Caco-2 (cell line): ENCODE data around the gene ZIK1. TPM values are rescaled to one million over a fixed set of nuclear protein-coding genes. Genes with fewer than 3 reads are reported as not detected.

Source experiments
- BruUV-seq: library from RNA; stranded (reverse); fragments of 400-500 nt; replicated peaks from 2 replicates; lab custom pipeline; 2021; lab: Mats Ljungman, UMichigan
- CTCF ChIA-PET: fragments of 300-600 bp; sonication (Branson Sonifier 250); formaldehyde crosslinking; loops from one replicate; lab custom pipeline; 2022; ENCODE audit warnings: antibody characterized with exemption; lab: Charles Lee
- POLR2A ChIA-PET: fragments of 300-600 bp; sonication (Branson Sonifier 250); formaldehyde crosslinking; loops from one replicate; lab custom pipeline; 2022; ENCODE audit warnings: antibody characterized with exemption; lab: Charles Lee
- DNase-seq, 2 experiments: peaks; one replicate each; pipeline versions ENCODE4 v3.0.0 to v3.0.0-alpha.2; 2020 to 2022
- H3K27me3 ChIP-seq: replicated peaks from 2 replicates; pipeline ENCODE4 v1.6.0; 2011; ENCODE audit warnings: low read length; ENCODE audit not compliant: control insufficient read depth, insufficient read depth
- H3K36me3 ChIP-seq: 2 replicates; pipeline ENCODE4 v1.5.1; 2011; ENCODE audit warnings: low read length; ENCODE audit not compliant: control insufficient read depth, insufficient read depth
- H3K4me1 ChIP-seq: fragments of 250-450 bp; sonication (Bioruptor Pico); 2 replicates; pipeline ENCODE4 v1.5.1; 2020; ENCODE audit warnings: mild to moderate bottlenecking
- H3K4me3 ChIP-seq: 2 replicates; pipeline ENCODE4 v1.5.1; 2011; ENCODE audit warnings: low read depth, mild to moderate bottlenecking, control low read depth, low read length
- H3K9me3 ChIP-seq: fragments of 250-450 bp; sonication (Bioruptor Pico); 2 replicates; pipeline ENCODE4 v1.5.1; 2020; ENCODE audit warnings: mild to moderate bottlenecking, moderate library complexity
- H3K27ac Mint-ChIP-seq: one replicate; pipeline ENCODE4 v1.8.0; 2022; ENCODE audit warnings: mixed read lengths; ENCODE audit not compliant: unreplicated experiment
- H3K27me3 Mint-ChIP-seq: one replicate; pipeline ENCODE4 v1.8.0; 2022; ENCODE audit warnings: mixed read lengths; ENCODE audit not compliant: insufficient read depth, unreplicated experiment
- H3K36me3 Mint-ChIP-seq: one replicate; pipeline ENCODE4 v1.8.0; 2022; ENCODE audit warnings: mild to moderate bottlenecking, mixed read lengths; ENCODE audit not compliant: insufficient read depth, unreplicated experiment
- H3K4me1 Mint-ChIP-seq: one replicate; pipeline ENCODE4 v1.8.0; 2022; ENCODE audit warnings: low read depth, mixed read lengths; ENCODE audit not compliant: unreplicated experiment
- H3K4me3 Mint-ChIP-seq: one replicate; pipeline ENCODE4 v1.8.0; 2022; ENCODE audit warnings: mild to moderate bottlenecking, moderate library complexity, mixed read lengths; ENCODE audit not compliant: unreplicated experiment
- H3K9me3 Mint-ChIP-seq: one replicate; pipeline ENCODE4 v1.8.0; 2022; ENCODE audit warnings: mixed read lengths; ENCODE audit not compliant: unreplicated experiment
- intact Hi-C: fragments of 100-400 bp; cut with micrococcal nuclease; formaldehyde crosslinking; loops from one replicate; pipeline ENCODE4 v1.10.0; 2022; ENCODE audit not compliant: unreplicated experiment
- total RNA-seq: library from RNA; stranded (reverse); gene quantifications from 2 replicates; pipeline ENCODE4 v1.2.3, GENCODE V29; 2022
- TF ChIP-seq, protein P1 (sequence below), 2 experiments: fragments of 200-600 bp in 1 of 2; IDR thresholded peaks; 1 replicate in 1 of 2; 2 replicates in 1 of 2; pipeline versions ENCODE4 v1.5.1 to v1.8.0; 2011 to 2022; ENCODE audit warnings: antibody characterized with exemption in 1 of 2, control low read depth in 1 of 2, inconsistent platforms in 1 of 2, low read depth in 1 of 2, low read length in 1 of 2, mild to moderate bottlenecking in 1 of 2, moderate library complexity in 1 of 2; ENCODE audit not compliant: insufficient read depth in 1 of 2, severe bottlenecking in 1 of 2, unreplicated experiment in 1 of 2

The ZIK1 gene
- total RNA-seq, 1 experiment from 2014 or later, result not detected

DNA sequence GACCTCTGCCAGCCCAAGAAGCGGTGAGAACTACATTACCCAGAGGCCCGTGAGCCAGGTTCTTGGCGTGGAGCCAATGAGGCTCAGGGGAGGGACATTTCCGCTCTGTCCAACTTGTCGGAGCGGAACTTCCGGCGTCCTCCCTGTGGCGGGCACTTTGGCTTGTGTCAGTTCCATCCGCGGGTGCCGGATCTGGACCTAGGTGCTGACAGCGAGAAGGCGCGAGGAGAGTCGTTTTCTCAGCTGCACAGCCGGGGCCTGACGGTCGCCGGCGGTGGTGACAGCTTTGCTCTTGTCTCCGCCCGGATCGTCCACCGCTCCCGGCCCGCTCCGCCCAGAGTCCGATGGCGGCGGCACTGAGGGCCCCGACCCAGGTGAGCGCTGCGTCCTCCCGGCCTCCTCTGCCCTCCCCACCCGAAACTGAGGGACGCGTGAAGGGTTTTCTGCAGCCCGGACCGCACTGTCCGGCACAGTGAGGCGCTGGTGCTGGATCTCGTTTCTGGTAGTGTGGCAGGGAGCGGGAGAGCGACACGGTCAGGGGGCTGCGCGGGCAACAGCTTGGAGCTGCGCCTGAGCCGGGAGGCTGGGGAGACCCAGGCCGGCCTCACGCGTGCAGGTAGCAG lies 15.9 kb downstream of the ZIK1 start, which contains the start of gene ZNF530:
Gene ZNF530, plus strand, starts transcription at position 125 of the 623 bp plus-strand sequence. CDS start 4,461 bp downstream, outside the sequence.
- ChIA-PET CTCF (interaction anchor here (1.3 kb wide), 1 partner anchor 33 kb away, joined by 5 read pairs; the partner anchor contains the start of gene ZNF211), POLR2A (no interaction called here)
- H3K4me1 Mint-ChIP-seq, result no peaks in the 10 kb centered on the region
- Histone ChIP-seq H3K4me3 (peak within 1 kb of the TSS; percentile 83), H3K36me3 (no peaks in the 10 kb centered on the region), H3K4me1 (no peaks in the 10 kb centered on the region; the same call in 1 of the 2 replicates), H3K9me3 (0 out of 2 replicates have a peak, but pooled peaks cover 10% of the 10 kb centered on the region), H3K27me3 (no peaks in the 10 kb centered on the region)
- peaks cover 9% of the 10 kb centered on the region for H3K36me3 Mint-ChIP-seq
- peak within 1 kb of the TSS; percentile 77 for H3K4me3 Mint-ChIP-seq
- intact Hi-C loops, result loop anchor here (1.0 kb wide), 2 partner anchors 22 to 33 kb away; partner anchors contain the start of genes ZNF211 and ZNF416
- peaks cover 31% of the 10 kb centered on the region for H3K9me3 Mint-ChIP-seq
- DNase-seq, result peak; percentile 88 to 92
- H3K27me3 Mint-ChIP-seq, result peaks cover 4% of the 10 kb centered on the region
- TF ChIP-seq, protein P1, sequence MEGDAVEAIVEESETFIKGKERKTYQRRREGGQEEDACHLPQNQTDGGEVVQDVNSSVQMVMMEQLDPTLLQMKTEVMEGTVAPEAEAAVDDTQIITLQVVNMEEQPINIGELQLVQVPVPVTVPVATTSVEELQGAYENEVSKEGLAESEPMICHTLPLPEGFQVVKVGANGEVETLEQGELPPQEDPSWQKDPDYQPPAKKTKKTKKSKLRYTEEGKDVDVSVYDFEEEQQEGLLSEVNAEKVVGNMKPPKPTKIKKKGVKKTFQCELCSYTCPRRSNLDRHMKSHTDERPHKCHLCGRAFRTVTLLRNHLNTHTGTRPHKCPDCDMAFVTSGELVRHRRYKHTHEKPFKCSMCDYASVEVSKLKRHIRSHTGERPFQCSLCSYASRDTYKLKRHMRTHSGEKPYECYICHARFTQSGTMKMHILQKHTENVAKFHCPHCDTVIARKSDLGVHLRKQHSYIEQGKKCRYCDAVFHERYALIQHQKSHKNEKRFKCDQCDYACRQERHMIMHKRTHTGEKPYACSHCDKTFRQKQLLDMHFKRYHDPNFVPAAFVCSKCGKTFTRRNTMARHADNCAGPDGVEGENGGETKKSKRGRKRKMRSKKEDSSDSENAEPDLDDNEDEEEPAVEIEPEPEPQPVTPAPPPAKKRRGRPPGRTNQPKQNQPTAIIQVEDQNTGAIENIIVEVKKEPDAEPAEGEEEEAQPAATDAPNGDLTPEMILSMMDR (IDR thresholded peaks at IDR 0.05; ENCODE audit: insufficient read depth in 1 of 2, low read depth in 1 of 2, low read length in 1 of 2, severe bottlenecking in 1 of 2, unreplicated experiment in 1 of 2), result peak in 1 of 2 experiments; percentile 1
- peak within 1 kb of the TSS; percentile 19 for H3K27ac Mint-ChIP-seq
- no TSS peak for BruUV-seq

DNA sequence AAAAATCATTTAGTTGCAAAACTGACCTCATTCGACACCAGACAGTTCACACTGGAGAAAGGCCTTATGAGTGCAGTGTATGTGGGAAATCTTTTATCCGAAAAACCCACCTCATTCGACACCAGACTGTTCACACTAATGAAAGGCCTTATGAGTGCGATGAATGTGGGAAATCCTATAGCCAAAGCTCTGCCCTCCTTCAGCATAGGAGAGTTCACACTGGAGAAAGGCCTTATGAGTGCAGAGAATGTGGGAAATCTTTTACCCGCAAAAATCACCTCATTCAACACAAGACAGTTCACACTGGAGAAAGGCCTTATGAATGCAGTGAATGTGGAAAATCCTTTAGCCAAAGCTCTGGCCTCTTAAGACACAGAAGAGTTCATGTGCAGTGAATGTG lies 23.0 kb downstream of the ZIK1 start:
- H3K4me3 ChIP-seq, result no peak overlapping the region
- Mint-ChIP-seq H3K36me3 (peaks cover 19% of the 10 kb centered on the region), H3K27ac (no peak overlapping the region), H3K9me3 (peaks cover 14% of the 10 kb centered on the region), H3K4me3 (no peak overlapping the region), H3K4me1 (no peaks in the 10 kb centered on the region), H3K27me3 (no peaks in the 10 kb centered on the region)
- no peak for DNase-seq
- no TSS peak for BruUV-seq
- no peaks in the 10 kb centered on the region for H3K4me1 ChIP-seq
- H3K36me3 ChIP-seq, result no peaks in the 10 kb centered on the region; the same call in 1 of the 2 replicates
- TF ChIP-seq, protein P1 (IDR thresholded peaks at IDR 0.05; ENCODE audit: insufficient read depth in 1 of 2, low read depth in 1 of 2, low read length in 1 of 2, severe bottlenecking in 1 of 2, unreplicated experiment in 1 of 2), result no peak
- ChIA-PET POLR2A (no interaction called here), CTCF (interaction anchor here (0.5 kb wide), 1 partner anchor 125 kb away, joined by 3 read pairs; no protein-coding TSS in a partner anchor)
- no peaks in the 10 kb centered on the region for H3K27me3 ChIP-seq
- H3K9me3 ChIP-seq, result peaks cover 6% of the 10 kb centered on the region
- intact Hi-C loops, result no loop called here

DNA sequence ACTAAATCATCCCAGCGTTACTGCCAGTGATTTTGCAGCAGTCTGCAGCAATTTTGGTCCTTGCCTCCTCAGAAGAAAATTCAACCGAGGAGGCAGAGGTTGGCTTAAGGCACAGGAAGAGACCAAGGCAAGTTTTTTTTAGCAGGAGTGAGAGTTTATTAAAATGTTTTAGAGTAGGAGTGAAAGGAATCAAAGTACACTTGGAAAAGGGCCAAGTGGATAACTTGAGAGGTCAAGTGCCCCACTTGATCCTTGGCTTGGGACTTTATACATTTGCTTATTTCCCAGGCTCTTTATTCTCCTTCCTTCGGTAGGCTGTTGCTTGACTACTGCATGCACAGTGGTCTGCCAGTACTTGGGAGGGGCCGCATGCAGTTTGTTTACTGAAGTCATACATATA lies 27.2 kb downstream of the ZIK1 start:
- TF ChIP-seq, protein P1 (IDR thresholded peaks at IDR 0.05; ENCODE audit: insufficient read depth in 1 of 2, low read depth in 1 of 2, low read length in 1 of 2, severe bottlenecking in 1 of 2, unreplicated experiment in 1 of 2), result no peak
- DNase-seq, result no peak
- no peaks in the 10 kb centered on the region for H3K27me3 ChIP-seq
- no peak overlapping the region for H3K4me3 Mint-ChIP-seq
- H3K4me3 ChIP-seq, result no peak overlapping the region
- peaks cover 24% of the 10 kb centered on the region for H3K36me3 Mint-ChIP-seq
- ChIA-PET CTCF (no interaction called here), POLR2A (no interaction called here)
- BruUV-seq, result no TSS peak
- no peaks in the 10 kb centered on the region for H3K4me1 Mint-ChIP-seq
- H3K4me1 ChIP-seq, result no peaks in the 10 kb centered on the region
- H3K9me3 Mint-ChIP-seq, result peaks cover 30% of the 10 kb centered on the region
- intact Hi-C loops, result no loop called here
- peaks cover 2% of the 10 kb centered on the region; the same call in 1 of the 2 replicates for H3K36me3 ChIP-seq
- H3K27me3 Mint-ChIP-seq, result peaks cover 3% of the 10 kb centered on the region
- H3K9me3 ChIP-seq, result peaks cover 23% of the 10 kb centered on the region
- no peak overlapping the region for H3K27ac Mint-ChIP-seq
